HG03520 (cell line): ENCODE results near the gene LAMA2.

Experiments
- ATAC-seq: cut with Tn5 transposase; IDR thresholded peaks from one replicate; pipeline ENCODE4 v1.9.1; 2021; ENCODE audit warnings: mild to moderate bottlenecking, moderate library complexity; ENCODE audit not compliant: unreplicated experiment

The LAMA2 gene

GRCh38 chr6:128899341-128900050 lies 16.6 kb downstream of the LAMA2 start:
- no peak for ATAC-seq

- no peak for ATAC-seq
Observed at GRCh38 chr6:128903715-128904114, 20.8 kb downstream of the LAMA2 start.

- no peak for ATAC-seq
Observed at GRCh38 chr6:128914051-128914450, 31.1 kb downstream of the LAMA2 start.

GRCh38 chr6:128918886-128919285 lies 35.9 kb downstream of the LAMA2 start:
- no peak for ATAC-seq

- no peak for ATAC-seq
Observed at GRCh38 chr6:128919412-128920180, 36.7 kb downstream of the LAMA2 start.

- no peak for ATAC-seq
Observed at GRCh38 chr6:128925765-128926164, 42.8 kb downstream of the LAMA2 start.

- ATAC-seq = no peak
Observed at GRCh38 chr6:128929869-128930268, 46.9 kb downstream of the LAMA2 start.

GRCh38 chr6:128930321-128930720 lies 47.4 kb downstream of the LAMA2 start:
- ATAC-seq = no peak

GRCh38 chr6:128932061-128932460 lies 49.1 kb downstream of the LAMA2 start:
- ATAC-seq = no peak

- no peak for ATAC-seq
Observed at GRCh38 chr6:128950864-128951263, 67.9 kb downstream of the LAMA2 start.

- no peak for ATAC-seq
Observed at GRCh38 chr6:128952902-128953301, 70.0 kb downstream of the LAMA2 start.

GRCh38 chr6:128954308-128955043 lies 71.5 kb downstream of the LAMA2 start:
- no peak for ATAC-seq

- ATAC-seq = no peak
Observed at GRCh38 chr6:128963561-128963960, 80.6 kb downstream of the LAMA2 start.

GRCh38 chr6:128964233-128964755 lies 81.4 kb downstream of the LAMA2 start:
- ATAC-seq = no peak

GRCh38 chr6:128964771-128965170 lies 81.8 kb downstream of the LAMA2 start:
- ATAC-seq = no peak

- no peak for ATAC-seq
Observed at GRCh38 chr6:128966934-128967333, 84.0 kb downstream of the LAMA2 start.

- no peak for ATAC-seq
Observed at GRCh38 chr6:128979071-128979470, 96.1 kb downstream of the LAMA2 start.

- no peak for ATAC-seq
Observed at GRCh38 chr6:128981716-128982115, 98.8 kb downstream of the LAMA2 start.

GRCh38 chr6:128990360-128990759 lies 107.4 kb downstream of the LAMA2 start:
- ATAC-seq = no peak

GRCh38 chr6:128990915-128991314 lies 108.0 kb downstream of the LAMA2 start:
- no peak for ATAC-seq

GRCh38 chr6:128993166-128993565 lies 110.2 kb downstream of the LAMA2 start:
- ATAC-seq = no peak
